NT2/D1 (cell line): ENCODE measurements around the gene CA9.

ENCODE experiments used
- SUZ12 ChIP-seq: IDR thresholded peaks from 2 replicates; pipeline ENCODE4 v1.6.1; 2011; ENCODE audit not compliant: insufficient read length, insufficient read depth; ENCODE audit errors: extremely low read depth
- YY1 ChIP-seq: IDR thresholded peaks from 2 replicates; pipeline ENCODE4 v1.6.1; 2011; ENCODE audit not compliant: insufficient read length, insufficient read depth
- ZNF274 ChIP-seq: IDR thresholded peaks from 2 replicates; pipeline ENCODE4 v1.6.1; 2011; ENCODE audit warnings: mild to moderate bottlenecking, low read depth, low read length

- TF ChIP-seq SUZ12: no peak
- no peak for TF ChIP-seq ZNF274
- no peak for TF ChIP-seq YY1
Observed at GRCh38 chr9:35700031-35700430, 26.3 kb downstream of the CA9 start.
